A549 (cell line): ENCODE measurements around the gene ANO3. TPM values are rescaled to one million over a fixed set of nuclear protein-coding genes. Genes with fewer than 3 reads are reported as not detected.

Source experiments
- ATAC-seq, 2 experiments: fragments of 200-7000 bp in 1 of 2; fragments of >200 bp in 1 of 2; cut with Nextera tagmentation in 1 of 2; cut with Tn5 transposase in 1 of 2; 3 replicates each; pipeline versions ENCODE4 v1.8.0 to v1.9.1; 2018 to 2020; ENCODE audit warnings: mild to moderate bottlenecking in 1 of 2, moderate library complexity in 1 of 2
- CTCF ChIA-PET: fragments of 300-600 bp; sonication (Branson Sonifier 250); formaldehyde crosslinking; extraction: SDS; loops from one replicate; lab custom pipeline; 2021; ENCODE audit warnings: antibody characterized with exemption, inconsistent platforms; lab: Yijun Ruan, JAX
- POLR2A ChIA-PET: fragments of 350-600 bp; formaldehyde crosslinking; extraction: SDS; loops from one replicate; lab custom pipeline; 2021; ENCODE audit warnings: antibody characterized with exemption, inconsistent platforms; lab: Yijun Ruan, JAX
- DNase-seq, 2 experiments: peaks; one replicate each; pipeline versions ENCODE4 v3.0.0 to v3.0.0-alpha.2; 2011 to 2016; ENCODE audit warnings: low read depth in 1 of 2, low spot score in 1 of 2
- FAIRE-seq: peaks from 2 replicates; lab custom pipeline; 2011; peaks lifted over from hg19 to GRCh38; lab: Jason Lieb, UNC
- H3K27ac ChIP-seq, 2 experiments: fragments of >200 bp; sonication (Bioruptor Twin); formaldehyde crosslinking; 3 replicates each; pipeline ENCODE4 v1.5.1; 2016 to 2017
- H3K4me1 ChIP-seq: fragments of >200 bp; sonication (Bioruptor Twin); formaldehyde crosslinking; 3 replicates; pipeline ENCODE4 v1.6.1; 2016
- H3K4me2 ChIP-seq: fragments of >200 bp; sonication (Bioruptor Twin); formaldehyde crosslinking; 3 replicates; pipeline ENCODE4 v1.6.1; 2016
- H3K4me3 ChIP-seq: fragments of >200 bp; sonication (Bioruptor Twin); formaldehyde crosslinking; 3 replicates; pipeline ENCODE4 v1.5.1; 2016
- H3K9me3 ChIP-seq: fragments of >200 bp; sonication (Bioruptor Twin); formaldehyde crosslinking; 3 replicates; pipeline ENCODE4 v1.6.1; 2016
- BCL3 ChIP-seq: fragments of >200 bp; sonication (Bioruptor Twin); formaldehyde crosslinking; IDR thresholded peaks from 3 replicates; pipeline ENCODE4 v1.6.1; 2016
- CBX2 ChIP-seq: fragments of 200-600 bp; sonication (generic); IDR thresholded peaks from 2 replicates; pipeline ENCODE4 v1.6.1; 2016; ENCODE audit warnings: low read depth, mild to moderate bottlenecking, borderline replicate concordance
- CBX8 ChIP-seq: fragments of 200-600 bp; sonication (generic); IDR thresholded peaks from 2 replicates; pipeline ENCODE4 v1.6.1; 2016
- EP300 ChIP-seq, 2 experiments: fragments of >200 bp; sonication (Bioruptor Twin); formaldehyde crosslinking; IDR thresholded peaks; 2 replicates in 1 of 2; 3 replicates in 1 of 2; pipeline ENCODE4 v1.6.1; 2016 to 2017
- FOSL2 ChIP-seq, 2 experiments: fragments of 450-650 bp in 1 of 2; fragments of >200 bp in 1 of 2; sonication (Bioruptor Twin) in 1 of 2; formaldehyde crosslinking; IDR thresholded peaks; 2 replicates each; pipeline versions ENCODE4 v1.5.0 to v1.6.1; 2016 to 2020; ENCODE audit warnings: mild to moderate bottlenecking in 1 of 2, moderate library complexity in 1 of 2
- FOXS1 ChIP-seq: fragments of 250-450 bp; sonication (Bioruptor Pico); IDR thresholded peaks from 2 replicates; pipeline ENCODE4 v1.5.0; 2020; ENCODE audit warnings: mild to moderate bottlenecking, moderate library complexity
- HMGXB4 ChIP-seq: fragments of 250-450 bp; sonication (Bioruptor Pico); IDR thresholded peaks from 2 replicates; pipeline ENCODE4 v1.5.0; 2021; ENCODE audit warnings: mild to moderate bottlenecking, moderate library complexity, borderline replicate concordance
- HOXA7 ChIP-seq: fragments of 250-450 bp; sonication (Bioruptor Pico); IDR thresholded peaks from 2 replicates; pipeline ENCODE4 v1.5.0; 2020; ENCODE audit warnings: mild to moderate bottlenecking, moderate library complexity
- HOXB13 ChIP-seq: fragments of 250-450 bp; sonication (Bioruptor Pico); IDR thresholded peaks from 2 replicates; pipeline ENCODE4 v1.5.0; 2020; ENCODE audit warnings: low read depth, mild to moderate bottlenecking, moderate library complexity
- JUNB ChIP-seq: fragments of >200 bp; sonication (Bioruptor Twin); formaldehyde crosslinking; IDR thresholded peaks from 2 replicates; pipeline ENCODE4 v1.6.1; 2016
- KDM1A ChIP-seq: fragments of 200-600 bp; sonication (generic); IDR thresholded peaks from 2 replicates; pipeline ENCODE4 v1.6.1; 2016; ENCODE audit warnings: low read depth, mild to moderate bottlenecking
- MAZ ChIP-seq: fragments of 150-350 bp; IDR thresholded peaks from 2 replicates; pipeline ENCODE4 v1.6.1; 2014; ENCODE audit warnings: antibody characterized with exemption, low read depth, low read length, borderline replicate concordance
- MYC ChIP-seq: IDR thresholded peaks from 2 replicates; pipeline ENCODE4 v1.6.1; 2012; ENCODE audit warnings: mild to moderate bottlenecking, inconsistent platforms, low read length, improper control_type of control experiment, borderline replicate concordance
- NR3C1 ChIP-seq: fragments of >200 bp; sonication (Bioruptor Twin); formaldehyde crosslinking; IDR thresholded peaks from 3 replicates; pipeline ENCODE4 v1.6.1; 2017
- POLR2A ChIP-seq: IDR thresholded peaks from 2 replicates; pipeline ENCODE4 v1.6.1; 2012; ENCODE audit warnings: mild to moderate bottlenecking, low read length
- RAD21 ChIP-seq, 2 experiments: fragments of >200 bp in 1 of 2; sonication (Bioruptor Twin) in 1 of 2; formaldehyde crosslinking in 1 of 2; IDR thresholded peaks in 1 of 2; conservative IDR thresholded peaks in 1 of 2; 2 replicates in 1 of 2; 3 replicates in 1 of 2; pipeline ENCODE4 v1.6.1; 2012 to 2018; ENCODE audit warnings: inconsistent platforms in 1 of 2
- RARB ChIP-seq: fragments of 250-450 bp; sonication (Bioruptor Pico); IDR thresholded peaks from 2 replicates; pipeline ENCODE4 v1.8.0; 2021; ENCODE audit warnings: mild to moderate bottlenecking, moderate library complexity
- RCOR1 ChIP-seq: fragments of 150-350 bp; IDR thresholded peaks from 2 replicates; pipeline ENCODE4 v1.6.1; 2014; ENCODE audit warnings: antibody characterized with exemption, low read length, low read depth
- REST ChIP-seq: fragments of 200-600 bp; sonication (generic); IDR thresholded peaks from 2 replicates; pipeline ENCODE4 v1.6.1; 2016; ENCODE audit warnings: antibody characterized with exemption, mild to moderate bottlenecking, moderate library complexity
- RFX5 ChIP-seq: fragments of 450-650 bp; IDR thresholded peaks from 2 replicates; pipeline ENCODE4 v1.7.1; 2014; ENCODE audit warnings: antibody characterized with exemption, mild to moderate bottlenecking, moderate library complexity
- SREBF2 ChIP-seq: fragments of 450-650 bp; IDR thresholded peaks from 2 replicates; pipeline ENCODE4 v1.6.1; 2014; ENCODE audit warnings: mild to moderate bottlenecking, moderate library complexity
- USF2 ChIP-seq: fragments of 450-650 bp; IDR thresholded peaks from 2 replicates; pipeline ENCODE4 v1.6.1; 2014; ENCODE audit warnings: antibody characterized with exemption
- ZFP36 ChIP-seq: fragments of 450-650 bp; IDR thresholded peaks from 2 replicates; pipeline ENCODE4 v1.6.1; 2014; ENCODE audit warnings: borderline replicate concordance; ENCODE audit not compliant: partially characterized antibody
- ZSCAN20 ChIP-seq: fragments of 250-450 bp; sonication (Bioruptor Pico); IDR thresholded peaks from 2 replicates; pipeline ENCODE4 v1.8.0; 2022; ENCODE audit warnings: mild to moderate bottlenecking, moderate library complexity
- WGBS: methylation state at CpG from one replicate; pipeline ENCODE4 v1.1.6; 2017; ENCODE audit errors: missing lambda C conversion rate; 5-methylcytosine and 5-hydroxymethylcytosine counted together
- polyA plus RNA-seq, 4 experiments: library from polyadenylated mRNA; depleted of rRNA in 3 of 4; stranded (reverse); fragments of >200 nt; fragmentation: RNase III in 1 of 4; extraction: RNeasy Plus Mini Kit Qiagen cat#74134 plus additional on column Dnase treatment in 1 of 4; gene quantifications; 2 replicates in 3 of 4; 3 replicates in 1 of 4; pipeline ENCODE4 v1.2.3, GENCODE V29; 2011 to 2017

Gene ANO3
- polyA plus RNA-seq, 2 of the 4 experiments (the other 2 are of a cell fraction), result not detected

GRCh38 chr11:26573896-26574295 is 242.0 kb downstream of the ANO3 start:
- 33% methylated on average over 2 of the region's 2 CpGs for WGBS
- DNase-seq (no peak), ATAC-seq (no peak), FAIRE-seq (no peak)
- Histone ChIP-seq H3K9me3 (no peaks in the 10 kb centered on the region), H3K27ac (no peak overlapping the region), H3K4me3 (no peak overlapping the region), H3K4me2 (no peak overlapping the region), H3K4me1 (peaks cover under 1% of the 10 kb centered on the region; the same call in 2 of the 3 replicates)
- TF ChIP-seq JUNB, result no peak
- no peak for TF ChIP-seq NR3C1
- no peak for TF ChIP-seq FOSL2 (IDR thresholded peaks at IDR 0.05)
- no peak for TF ChIP-seq FOSL2 (CRISPR knock-in tag; IDR thresholded peaks at IDR 0.05)
- TF ChIP-seq BCL3, result no peak
- no peak for TF ChIP-seq FOXS1 (CRISPR knock-in tag)
- TF ChIP-seq RAD21 (conservative IDR thresholded peaks at IDR 0.05 in 1 of 2, IDR thresholded peaks at IDR 0.05 in 1 of 2), result no peak
- no peak for TF ChIP-seq RARB (CRISPR knock-in tag)
- TF ChIP-seq HOXA7 (CRISPR knock-in tag), result no peak
- no peak for TF ChIP-seq CBX8
- no peak for TF ChIP-seq SREBF2
- TF ChIP-seq MYC, result no peak
- TF ChIP-seq KDM1A, result no peak
- TF ChIP-seq ZFP36, result no peak
- no peak for TF ChIP-seq EP300 (IDR thresholded peaks at IDR 0.05)
- no peak for TF ChIP-seq USF2
- TF ChIP-seq ZSCAN20 (CRISPR knock-in tag), result no peak
- POLR2A ChIA-PET, result no interaction called here
- CTCF ChIA-PET, result no interaction called here

- ChIA-PET POLR2A (no interaction called here), CTCF (interaction anchor here (1.3 kb wide), 1 partner anchor 18 kb away, joined by 3 read pairs; no protein-coding TSS in a partner anchor)
- Histone ChIP-seq H3K4me3 (no peak overlapping the region), H3K4me2 (no peak overlapping the region), H3K9me3 (no peaks in the 10 kb centered on the region), H3K27ac (no peak overlapping the region), H3K4me1 (peaks cover 21% of the 10 kb centered on the region)
- DNase-seq, result no peak
- FAIRE-seq, result no peak
- 57% methylated on average over 5 of the region's 5 CpGs for WGBS
- no peak for ATAC-seq
- no peak for TF ChIP-seq MAZ
- TF ChIP-seq HOXB13 (CRISPR knock-in tag), result no peak
- TF ChIP-seq REST, result no peak
- no peak for TF ChIP-seq POLR2A
- no peak for TF ChIP-seq HMGXB4 (CRISPR knock-in tag)
- no peak for TF ChIP-seq CBX2
- no peak for TF ChIP-seq RCOR1
- TF ChIP-seq ZSCAN20 (CRISPR knock-in tag), result no peak
- no peak for TF ChIP-seq RFX5
Measured at GRCh38 chr11:26575946-26576345, 244.0 kb downstream of the ANO3 start.
